ENCODE data around the gene GRIA3. TPM values are rescaled to one million over a fixed set of nuclear protein-coding genes. Genes with fewer than 3 reads are reported as not detected.
A peak's percentile ranks its signal among the peaks of the same experiment; 100 is the strongest.

GRIA3 gene
- total RNA-seq (2021; fragmentation: NEBNext Ultra II Directional; extraction: Animal tissue kit (Norgen Biotek cat#: 25700)), result 10 to 100 TPM; 14.4 to 25.9 (median 18.0) TPM
- long read RNA-seq, partial matches to known transcripts, result 14 of 29 reads
- long read RNA-seq, other reads (novel, unspliced or antisense), result 14 of 29 reads

GRCh38 chrX:123184219-123184865 lies at the start of gene GRIA3:
GRIA3 (plus strand) TSS chrX:123184278; CDS start chrX:123184536, 258 bp downstream.
- Mint-ChIP-seq H3K4me3 (peak within 1 kb of the TSS; percentile 97), H3K4me1 (ENCODE audit: low read depth) (peaks cover 45% of the 10 kb centered on the region), H3K27ac (peak within 1 kb of the TSS; percentile 69), H3K36me3 (ENCODE audit: low read depth) (peaks cover 5% of the 10 kb centered on the region; the same call in 1 of the 2 replicates), H3K27me3 (ENCODE audit: insufficient read depth) (peaks cover 2% of the 10 kb centered on the region), H3K9me3 (no peaks in the 10 kb centered on the region)
- DNase-seq, result peak; percentile 26
- TF ChIP-seq CTCF (IDR thresholded peaks at IDR 0.05), result no peak

GRCh38 chrX:123138473-123138872 lies 45.6 kb upstream of the GRIA3 start:
- Mint-ChIP-seq H3K27me3 (ENCODE audit: insufficient read depth) (no peaks in the 10 kb centered on the region), H3K27ac (no peak overlapping the region), H3K4me1 (ENCODE audit: low read depth) (no peaks in the 10 kb centered on the region), H3K9me3 (no peaks in the 10 kb centered on the region), H3K4me3 (no peak overlapping the region), H3K36me3 (ENCODE audit: low read depth) (no peaks in the 10 kb centered on the region)
- TF ChIP-seq CTCF (IDR thresholded peaks at IDR 0.05), result no peak
- peak; percentile 34 for DNase-seq

GRCh38 chrX:123140454-123140853 lies 43.6 kb upstream of the GRIA3 start:
- Mint-ChIP-seq H3K9me3 (no peaks in the 10 kb centered on the region), H3K27ac (no peak overlapping the region), H3K36me3 (ENCODE audit: low read depth) (no peaks in the 10 kb centered on the region), H3K4me1 (ENCODE audit: low read depth) (no peaks in the 10 kb centered on the region), H3K4me3 (no peak overlapping the region), H3K27me3 (ENCODE audit: insufficient read depth) (no peaks in the 10 kb centered on the region)
- no peak for TF ChIP-seq CTCF (IDR thresholded peaks at IDR 0.05)
- DNase-seq, result no peak

- H3K27ac Mint-ChIP-seq, result no peak overlapping the region
- H3K9me3 Mint-ChIP-seq, result no peaks in the 10 kb centered on the region
- no peaks in the 10 kb centered on the region for H3K27me3 Mint-ChIP-seq (ENCODE audit: insufficient read depth)
- H3K4me1 Mint-ChIP-seq (ENCODE audit: low read depth), result no peaks in the 10 kb centered on the region
- no peak overlapping the region for H3K4me3 Mint-ChIP-seq
- DNase-seq, result no peak
- TF ChIP-seq CTCF (IDR thresholded peaks at IDR 0.05), result no peak
- no peaks in the 10 kb centered on the region for H3K36me3 Mint-ChIP-seq (ENCODE audit: low read depth)
Observed at GRCh38 chrX:123140904-123141303, 43.2 kb upstream of the GRIA3 start.

GRCh38 chrX:123153846-123154335 lies 30.2 kb upstream of the GRIA3 start:
- TF ChIP-seq CTCF (IDR thresholded peaks at IDR 0.05), result no peak
- no peak overlapping the region for H3K27ac Mint-ChIP-seq

More at GRCh38 chrX:123153846-123154335, 30.2 kb upstream of the GRIA3 start:
- H3K4me3 Mint-ChIP-seq, result no peak overlapping the region
- H3K36me3 Mint-ChIP-seq (ENCODE audit: low read depth), result no peaks in the 10 kb centered on the region
- peaks cover 18% of the 10 kb centered on the region for H3K4me1 Mint-ChIP-seq (ENCODE audit: low read depth)
- no peaks in the 10 kb centered on the region for H3K9me3 Mint-ChIP-seq
- no peak for DNase-seq
- H3K27me3 Mint-ChIP-seq (ENCODE audit: insufficient read depth), result no peaks in the 10 kb centered on the region; the same call in 1 of the 2 replicates

All from HFFc6 (cell line).